Kidney (tissue), 14 donors: ENCODE data around the gene RDH12. TPM values are rescaled to one million over a fixed set of nuclear protein-coding genes. Genes with fewer than 3 reads are reported as not detected.

Experiments
- DNase-seq, 5 donors: peaks; one replicate each; pipeline ENCODE4 v3.0.0-alpha.2; 2013 to 2020
- FAIRE-seq: peaks from 2 replicates; lab custom pipeline; 2012; peaks lifted over from hg19 to GRCh38; lab: Jason Lieb, UNC
- H3K27ac ChIP-seq, 2 donors: one replicate each; pipeline ENCODE4 v1.7.0; 2013; ENCODE audit warnings: low read depth in 2 of 2, low read length in 2 of 2, inconsistent platforms in 1 of 2
- H3K27me3 ChIP-seq: one replicate; pipeline ENCODE4 v1.7.1; 2013; ENCODE audit warnings: low read length, inconsistent platforms; ENCODE audit not compliant: control insufficient read depth, insufficient read depth
- H3K36me3 ChIP-seq, 3 donors: one replicate each; pipeline versions ENCODE4 v1.7.0 to v1.7.1; 2013; ENCODE audit warnings: low read length in 3 of 3, control low read depth in 1 of 3, inconsistent platforms in 1 of 3; ENCODE audit not compliant: insufficient read depth in 3 of 3, control insufficient read depth in 2 of 3
- H3K4me1 ChIP-seq, 3 donors: one replicate each; pipeline versions ENCODE4 v1.7.0 to v1.7.1; 2013; ENCODE audit warnings: low read length in 3 of 3, inconsistent platforms in 1 of 3, low read depth in 1 of 3; ENCODE audit not compliant: control insufficient read depth in 2 of 3, insufficient read depth in 2 of 3
- H3K4me3 ChIP-seq, 3 donors: one replicate each; pipeline versions ENCODE4 v1.7.0 to v1.8.1; 2013; ENCODE audit warnings: low read length in 3 of 3, control low read depth in 1 of 3, inconsistent platforms in 1 of 3
- H3K9ac ChIP-seq, 3 donors: one replicate each; pipeline versions ENCODE4 v1.7.0 to v1.7.1; 2013; ENCODE audit warnings: low read length in 3 of 3, control low read depth in 1 of 3, inconsistent platforms in 1 of 3
- H3K9me3 ChIP-seq, 3 donors: one replicate each; pipeline versions ENCODE4 v1.7.0 to v1.7.1; 2013; ENCODE audit warnings: low read length in 3 of 3, control low read depth in 1 of 3, inconsistent platforms in 1 of 3; ENCODE audit not compliant: control insufficient read depth in 2 of 3, insufficient read depth in 1 of 3
- intact Hi-C: fragments of 100-400 bp; cut with DNase I; formaldehyde crosslinking; loops from one replicate; pipeline ENCODE4 v1.11.1; 2022
- polyA plus RNA-seq: library from polyadenylated mRNA; stranded (reverse); fragments of 350-450 nt; fragmentation: Illumina TruSeq; extraction: RNeasy Lipid Tissue Mini Kit (QIAGEN cat#74804); gene quantifications from one replicate; pipeline ENCODE4 v1.2.3, GENCODE V29; 2014; ENCODE audit warnings: low read depth, low replicate concordance; ENCODE audit not compliant: insufficient read depth
- total RNA-seq: library from RNA; stranded (reverse); fragmentation: NEBNext Ultra II Directional; extraction: Animal tissue kit (Norgen Biotek cat#: 25700); gene quantifications from one replicate; pipeline ENCODE4 v1.2.1, GENCODE V29; 2021
- TF ChIP-seq, protein P1 (sequence below): IDR thresholded peaks from 3 replicates; pipeline ENCODE4 v1.5.1; 2012; ENCODE audit warnings: mild to moderate bottlenecking, moderate library complexity, borderline replicate concordance; ENCODE audit not compliant: insufficient read depth; ENCODE audit errors: extremely low read depth
- donor health status: control.
- donor health status: control.
- donor health status: control.
- donor health status: control.
- donor health status: control.
- donor health status: DM: yes; HTN: yes; CAD: no.
- donor health status: Normal renal cell carcinoma (clear cell type).

RDH12 gene
- total and polyA plus RNA-seq, 2 donors from 2014 or later: 0.22 to 10.0 TPM

DNA sequence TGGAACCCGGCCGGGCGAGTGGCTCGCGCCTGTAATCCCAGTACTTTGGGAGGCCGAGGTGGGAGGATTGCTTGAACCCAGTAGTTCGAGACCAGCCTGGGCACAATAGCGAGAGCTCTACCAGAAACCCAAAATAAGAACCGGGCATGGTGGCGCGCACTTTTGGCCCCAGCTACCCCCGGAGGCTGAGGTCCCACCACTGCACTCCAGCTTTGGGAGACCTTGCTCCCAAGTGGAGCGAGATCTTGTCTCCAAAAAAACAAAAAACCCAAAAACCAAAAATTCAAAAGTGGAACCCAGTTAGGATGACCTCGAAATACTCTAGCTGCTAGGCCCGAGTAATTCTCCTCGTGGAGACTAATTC, 26.5 kb upstream of the RDH12 start:
- peak in 1 of 5 donors; percentile 13 for DNase-seq
- Histone ChIP-seq H3K4me1 (peaks cover 4 to 12% (median 9%) of the 10 kb centered on the region in 3 donors), H3K36me3 (peaks cover 0 to 2% (median 2%) of the 10 kb centered on the region in 3 donors), H3K4me3 (peak overlapping the region; percentile 71 to 94 (median 84)), H3K9ac (peak overlapping the region; percentile 8 to 96 (median 77)), H3K9me3 (no peaks in the 10 kb centered on the region), H3K27ac (peak overlapping the region; percentile 98 to 99), H3K27me3 (no peaks in the 10 kb centered on the region)
- FAIRE-seq: no peak
- intact Hi-C loops: no loop called here
- TF ChIP-seq, protein P1, sequence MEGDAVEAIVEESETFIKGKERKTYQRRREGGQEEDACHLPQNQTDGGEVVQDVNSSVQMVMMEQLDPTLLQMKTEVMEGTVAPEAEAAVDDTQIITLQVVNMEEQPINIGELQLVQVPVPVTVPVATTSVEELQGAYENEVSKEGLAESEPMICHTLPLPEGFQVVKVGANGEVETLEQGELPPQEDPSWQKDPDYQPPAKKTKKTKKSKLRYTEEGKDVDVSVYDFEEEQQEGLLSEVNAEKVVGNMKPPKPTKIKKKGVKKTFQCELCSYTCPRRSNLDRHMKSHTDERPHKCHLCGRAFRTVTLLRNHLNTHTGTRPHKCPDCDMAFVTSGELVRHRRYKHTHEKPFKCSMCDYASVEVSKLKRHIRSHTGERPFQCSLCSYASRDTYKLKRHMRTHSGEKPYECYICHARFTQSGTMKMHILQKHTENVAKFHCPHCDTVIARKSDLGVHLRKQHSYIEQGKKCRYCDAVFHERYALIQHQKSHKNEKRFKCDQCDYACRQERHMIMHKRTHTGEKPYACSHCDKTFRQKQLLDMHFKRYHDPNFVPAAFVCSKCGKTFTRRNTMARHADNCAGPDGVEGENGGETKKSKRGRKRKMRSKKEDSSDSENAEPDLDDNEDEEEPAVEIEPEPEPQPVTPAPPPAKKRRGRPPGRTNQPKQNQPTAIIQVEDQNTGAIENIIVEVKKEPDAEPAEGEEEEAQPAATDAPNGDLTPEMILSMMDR: no peak

DNA sequence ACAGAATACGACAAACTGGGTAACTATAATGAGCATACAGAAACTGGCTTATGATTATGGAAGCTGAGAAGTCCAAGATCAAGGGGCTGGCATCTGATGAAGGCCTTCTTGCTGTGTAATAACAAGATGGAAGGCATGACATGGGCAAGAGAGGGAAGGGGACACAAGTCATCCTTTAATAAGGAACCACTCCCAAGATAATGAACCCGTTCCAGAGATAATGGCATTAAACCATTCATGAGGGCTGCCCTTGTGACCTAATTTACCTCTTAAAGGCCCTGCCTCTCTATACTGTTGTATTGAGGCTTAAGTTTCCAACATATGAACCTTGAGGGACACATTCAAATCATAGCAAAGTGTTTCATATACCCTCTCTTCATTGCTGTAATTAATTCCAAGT, 22.7 kb upstream of the RDH12 start:
- no peak for DNase-seq
- no peak overlapping the region for H3K4me3 ChIP-seq
- FAIRE-seq: no peak
- H3K9me3 ChIP-seq: no peaks in the 10 kb centered on the region
- no peak overlapping the region for H3K9ac ChIP-seq
- H3K36me3 ChIP-seq: peaks cover 3 to 6% (median 6%) of the 10 kb centered on the region in 3 donors
- H3K27ac ChIP-seq: no peak overlapping the region
- no peaks in the 10 kb centered on the region for H3K27me3 ChIP-seq
- peaks cover 0 to 16% (median 6%) of the 10 kb centered on the region in 3 donors for H3K4me1 ChIP-seq
- TF ChIP-seq, protein P1: no peak
- intact Hi-C loops: no loop called here

DNA sequence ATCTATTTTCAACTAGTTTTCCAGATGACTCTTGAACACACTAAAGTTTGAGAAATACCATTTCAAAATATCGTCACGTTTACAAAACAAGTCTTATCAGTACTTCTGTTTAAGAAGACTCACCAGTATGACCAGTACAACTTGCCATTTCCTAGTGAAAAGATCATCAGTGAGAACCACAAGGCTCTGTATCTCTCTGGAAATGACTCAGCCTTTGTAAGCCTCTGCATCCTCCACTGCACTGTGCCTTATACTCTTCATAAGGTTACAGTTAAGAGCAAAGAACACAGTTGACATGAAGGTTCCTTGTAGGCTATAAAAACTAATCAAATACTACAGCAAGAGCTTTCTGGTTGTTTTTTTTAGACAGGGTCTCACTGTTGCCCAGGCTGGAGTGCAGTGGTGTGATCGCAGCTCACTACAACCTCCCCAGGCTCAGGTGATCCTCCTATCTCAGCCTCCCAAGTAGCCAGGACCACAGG, 21.5 kb upstream of the RDH12 start:
- intact Hi-C loops: no loop called here
- Histone ChIP-seq H3K4me3 (no peak overlapping the region), H3K27me3 (no peaks in the 10 kb centered on the region), H3K36me3 (peaks cover 3 to 10% (median 6%) of the 10 kb centered on the region in 3 donors), H3K27ac (no peak overlapping the region), H3K4me1 (peaks cover 0 to 27% (median 6%) of the 10 kb centered on the region in 3 donors), H3K9ac (no peak overlapping the region), H3K9me3 (no peaks in the 10 kb centered on the region)
- FAIRE-seq: no peak
- DNase-seq: no peak
- TF ChIP-seq, protein P1: no peak

DNA sequence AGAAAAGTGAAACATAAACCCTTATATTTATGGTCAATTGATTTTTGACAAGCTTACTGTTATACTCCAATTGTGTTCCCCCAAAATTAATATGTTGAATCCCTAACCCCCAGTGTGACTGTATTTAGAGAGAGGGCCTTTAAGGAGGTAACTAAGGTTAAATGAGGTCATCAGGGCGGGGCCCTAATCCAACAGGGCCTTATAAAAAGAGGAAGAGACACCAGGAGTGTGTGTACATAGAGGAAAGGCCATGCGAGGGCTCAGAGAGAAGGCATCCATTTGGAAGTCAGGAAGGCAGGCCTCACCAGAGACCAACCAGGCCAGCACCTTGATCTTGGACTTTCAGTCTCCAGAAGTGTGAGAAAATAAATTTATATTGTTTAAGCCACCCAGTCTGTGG, 20.7 kb upstream of the RDH12 start:
- peaks cover 5 to 13% (median 6%) of the 10 kb centered on the region in 3 donors for H3K36me3 ChIP-seq
- TF ChIP-seq, protein P1: no peak
- no peak overlapping the region for H3K4me3 ChIP-seq
- H3K27ac ChIP-seq: no peak overlapping the region
- FAIRE-seq (no peak), DNase-seq (no peak)
- H3K9ac ChIP-seq: no peak overlapping the region
- intact Hi-C loops: no loop called here
- H3K9me3 ChIP-seq: no peaks in the 10 kb centered on the region
- peaks cover 0 to 26% (median 6%) of the 10 kb centered on the region in 3 donors for H3K4me1 ChIP-seq
- H3K27me3 ChIP-seq: no peaks in the 10 kb centered on the region
